HCT116 (cell line): ENCODE measurements around the gene ATF7. TPM values are rescaled to one million over a fixed set of nuclear protein-coding genes. Genes with fewer than 3 reads are reported as not detected.

Source experiments
- ATAC-seq: fragments of 200-7000 bp; cut with Tn5 transposase; 2 replicates; pipeline ENCODE4 v1.9.1; 2020; ENCODE audit warnings: mild to moderate bottlenecking, moderate library complexity
- BruUV-seq: library from RNA; stranded (reverse); fragments of 400-500 nt; replicated peaks from 2 replicates; lab custom pipeline; 2021; lab: Mats Ljungman, UMichigan
- CTCF ChIA-PET: fragments of 300-600 bp; sonication (Branson Sonifier 250); formaldehyde crosslinking; loops from one replicate; lab custom pipeline; 2021; ENCODE audit warnings: antibody characterized with exemption; lab: Charles Lee
- POLR2A ChIA-PET: fragments of 300-600, 350-600 bp; sonication (Branson Sonifier 250); formaldehyde crosslinking; loops from one replicate; lab custom pipeline; 2021; ENCODE audit warnings: antibody characterized with exemption; lab: Charles Lee
- RAD21 ChIA-PET, 2 experiments: fragments of 300-600 bp; sonication (Branson Sonifier 250); formaldehyde crosslinking; loops; one replicate each; lab custom pipeline; 2023; ENCODE audit warnings: low total read pairs in 2 of 2; ENCODE audit not compliant: uncharacterized antibody in 2 of 2, unreplicated experiment in 2 of 2, low non-redundant PET in 1 of 2; lab: Charles Lee
- DNase-seq: peaks from one replicate; pipeline ENCODE4 v3.0.0-alpha.2; 2010; ENCODE audit warnings: low read depth, low spot score
- H2AFZ ChIP-seq: fragments of 200-600 bp; shearing (Covaris generic), sonication (generic); 2 replicates; pipeline ENCODE4 v1.6.1; 2017; ENCODE audit warnings: low read depth, mixed run types, mixed read lengths, antibody characterized with exemption, low read length; ENCODE audit not compliant: poor library complexity, severe bottlenecking
- H3K27ac ChIP-seq: 2 replicates; pipeline ENCODE4 v1.5.1; 2012; ENCODE audit warnings: low read depth, low read length
- H3K27me3 ChIP-seq: fragments of 200-600 bp; sonication (generic); 2 replicates; pipeline ENCODE4 v1.6.1; 2016; ENCODE audit warnings: mixed run types, low read length, mixed read lengths; ENCODE audit not compliant: insufficient read depth
- H3K36me3 ChIP-seq, 2 experiments: fragments of 200-500 bp in 1 of 2; fragments of 200-600 bp in 1 of 2; sonication (Bioruptor generic) in 1 of 2; sonication (generic) in 1 of 2; 2 replicates each; pipeline versions ENCODE4 v1.5.1 to v1.6.1; 2014 to 2016; ENCODE audit warnings: low read length in 2 of 2, inconsistent platforms in 1 of 2, mixed read lengths in 1 of 2, mixed run types in 1 of 2; ENCODE audit not compliant: insufficient read depth in 2 of 2, control insufficient read depth in 1 of 2
- H3K4me1 ChIP-seq, 2 experiments: fragments of 200-600 bp in 1 of 2; sonication (generic) in 1 of 2; 2 replicates each; pipeline versions ENCODE4 v1.5.1 to v1.6.1; 2012 to 2017; ENCODE audit warnings: low read length in 2 of 2, inconsistent platforms in 1 of 2, mild to moderate bottlenecking in 1 of 2, mixed read lengths in 1 of 2, mixed run types in 1 of 2, moderate library complexity in 1 of 2; ENCODE audit not compliant: insufficient read depth in 2 of 2, control insufficient read depth in 1 of 2
- H3K4me2 ChIP-seq: fragments of 200-600 bp; sonication (generic); 2 replicates; pipeline ENCODE4 v1.6.1; 2017; ENCODE audit warnings: mixed run types, low read length, mixed read lengths
- H3K4me3 ChIP-seq, 2 experiments: fragments of 200-600 bp in 1 of 2; sonication (generic) in 1 of 2; replicated peaks in 1 of 2; 2 replicates each; pipeline ENCODE4 v1.5.1; 2011 to 2016; ENCODE audit warnings: low read length in 2 of 2, control low read depth in 1 of 2, low read depth in 1 of 2, mild to moderate bottlenecking in 1 of 2, mixed read lengths in 1 of 2, mixed run types in 1 of 2
- H3K79me2 ChIP-seq: fragments of 200-600 bp; sonication (generic); 2 replicates; pipeline ENCODE4 v1.6.1; 2017; ENCODE audit warnings: mild to moderate bottlenecking, mixed run types, low read length, moderate library complexity, mixed read lengths; ENCODE audit not compliant: insufficient read depth
- H3K9ac ChIP-seq: fragments of 200-600 bp; sonication (generic); 2 replicates; pipeline ENCODE4 v1.6.1; 2016; ENCODE audit warnings: low read length, mixed read lengths
- H3K9me2 ChIP-seq: fragments of 200-600 bp; sonication (generic), shearing (Covaris generic); 2 replicates; pipeline ENCODE4 v1.6.1; 2017; ENCODE audit warnings: mixed run types, mild to moderate bottlenecking, moderate library complexity; ENCODE audit not compliant: insufficient read depth
- H3K9me3 ChIP-seq, 2 experiments: fragments of 200-500 bp in 1 of 2; fragments of 200-600 bp in 1 of 2; sonication (Bioruptor generic) in 1 of 2; sonication (generic) in 1 of 2; 2 replicates each; pipeline ENCODE4 v1.6.1; 2014 to 2017; ENCODE audit warnings: low read length in 2 of 2, mixed read lengths in 2 of 2, inconsistent platforms in 1 of 2, low read depth in 1 of 2, mild to moderate bottlenecking in 1 of 2, mixed run types in 1 of 2, moderate library complexity in 1 of 2; ENCODE audit not compliant: control insufficient read depth in 1 of 2, insufficient read depth in 1 of 2
- H4K20me1 ChIP-seq: fragments of 200-600 bp; sonication (generic), shearing (Covaris generic); 2 replicates; pipeline ENCODE4 v1.6.1; 2017; ENCODE audit warnings: mixed run types, mild to moderate bottlenecking, moderate library complexity; ENCODE audit not compliant: insufficient read depth
- CBX3 ChIP-seq: IDR thresholded peaks from 2 replicates; pipeline ENCODE4 v1.6.1; 2012; ENCODE audit warnings: low read depth
- CTCF ChIP-seq, 3 experiments: fragments of 200-600 bp in 1 of 3; sonication (generic) in 1 of 3; IDR thresholded peaks in 2 of 3; conservative IDR thresholded peaks in 1 of 3; 2 replicates each; pipeline ENCODE4 v1.5.1; 2012 to 2017; ENCODE audit warnings: low read depth in 2 of 3, low read length in 2 of 3, antibody characterized with exemption in 1 of 3, borderline replicate concordance in 1 of 3, control low read depth in 1 of 3, mild to moderate bottlenecking in 1 of 3, mixed read lengths in 1 of 3, mixed run types in 1 of 3, moderate library complexity in 1 of 3; ENCODE audit not compliant: insufficient read depth in 1 of 3
- EZH2 ChIP-seq: fragments of 200-600 bp; sonication (generic); IDR thresholded peaks from 2 replicates; pipeline ENCODE4 v1.6.1; 2017; ENCODE audit warnings: antibody characterized with exemption, mixed run types
- POLR2AphosphoS5 ChIP-seq: IDR thresholded peaks from 2 replicates; pipeline ENCODE4 v1.6.1; 2011; ENCODE audit warnings: mild to moderate bottlenecking, low read depth, low read length, moderate library complexity
- RAD21 ChIP-seq: IDR thresholded peaks from 2 replicates; pipeline ENCODE4 v1.6.1; 2012; ENCODE audit warnings: low read depth, mild to moderate bottlenecking
- TCF7L2 ChIP-seq: IDR thresholded peaks from 2 replicates; pipeline ENCODE4 v1.7.0; 2011; ENCODE audit warnings: borderline replicate concordance, inconsistent platforms; ENCODE audit not compliant: insufficient read depth, insufficient read length; ENCODE audit errors: extremely low read depth
- YY1 ChIP-seq: IDR thresholded peaks from 2 replicates; pipeline ENCODE4 v1.6.1; 2011; ENCODE audit warnings: low read length, low read depth, moderate library complexity, mild to moderate bottlenecking; ENCODE audit not compliant: insufficient replicate concordance; ENCODE audit errors: extremely low read depth
- ZNF274 ChIP-seq: fragments of 200-500 bp; sonication (Bioruptor generic); IDR thresholded peaks from 2 replicates; pipeline ENCODE4 v1.6.1; 2014; ENCODE audit warnings: mild to moderate bottlenecking, low read depth, low read length, inconsistent platforms
- intact Hi-C: fragments of 100-400 bp; cut with micrococcal nuclease; formaldehyde crosslinking; loops from 2 replicates; pipeline ENCODE4 v1.10.0; 2022
- total RNA-seq: library from RNA; stranded (reverse); gene quantifications from one replicate; pipeline ENCODE4 v1.2.1, GENCODE V29; 2021; ENCODE audit not compliant: unreplicated experiment

ATF7 gene
- total RNA-seq, 1 experiment from 2014 or later, result 24.0 TPM

DNA sequence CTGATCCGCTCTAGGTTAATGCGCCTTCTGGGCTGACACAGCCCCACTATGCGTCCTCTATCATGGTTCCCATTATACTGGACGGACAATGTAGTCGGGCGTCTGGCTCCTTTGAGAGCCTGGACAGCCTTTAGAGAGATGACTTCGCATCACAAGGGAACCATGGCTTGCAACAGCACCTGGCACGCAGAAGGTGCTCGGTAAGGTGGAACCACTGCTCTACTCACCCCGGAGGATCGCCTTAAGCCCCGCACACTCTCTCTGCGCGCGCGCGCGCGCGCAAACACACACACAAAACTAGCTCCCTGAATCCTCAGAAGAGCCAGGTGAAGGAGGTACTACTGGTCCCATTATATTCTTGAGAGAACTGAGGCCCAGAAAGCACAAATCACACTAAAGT, 134.0 kb downstream of the ATF7 start (continued):
- no peak for TF ChIP-seq RAD21
- no peak for TF ChIP-seq EZH2
- TF ChIP-seq TCF7L2, result no peak
- no peak for TF ChIP-seq ZNF274
- no peak for TF ChIP-seq YY1
- TF ChIP-seq CTCF (IDR thresholded peaks at IDR 0.05 in 2 of 3, conservative IDR thresholded peaks at IDR 0.05 in 1 of 3; ENCODE audit: borderline replicate concordance in 1 of 3, insufficient read depth in 1 of 3, low read depth in 2 of 3, low read length in 2 of 3), result no peak

DNA sequence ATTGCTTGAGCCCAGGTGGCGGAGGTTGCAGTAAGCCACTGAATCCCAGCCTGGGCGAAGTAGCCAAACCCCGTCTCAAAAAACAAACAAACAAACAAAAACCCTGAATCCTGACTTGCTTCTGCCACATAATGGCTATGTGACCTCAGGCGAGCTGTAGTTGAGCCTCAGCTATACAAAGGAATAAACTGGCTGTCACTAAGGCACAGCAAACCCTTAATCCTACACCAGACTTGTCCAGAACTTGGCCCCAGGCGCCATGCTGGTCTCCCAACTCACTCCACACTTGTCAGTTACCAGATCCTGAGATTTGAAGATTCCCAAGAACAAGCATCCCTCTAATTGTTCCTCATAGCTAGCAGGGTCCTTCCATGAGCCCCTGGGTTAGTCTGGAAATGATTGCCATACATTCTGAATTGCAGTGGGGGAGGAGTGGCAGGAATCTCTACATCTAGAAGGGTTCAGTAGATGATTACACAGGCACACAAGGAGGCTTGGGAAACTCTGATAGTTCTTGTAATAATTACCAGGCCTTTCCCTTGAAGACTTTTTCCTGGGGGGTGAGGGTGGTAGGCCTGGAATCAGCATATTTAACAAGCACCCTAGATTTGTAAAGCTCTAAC, 136.8 kb downstream of the ATF7 start:
- TF ChIP-seq POLR2AphosphoS5 (0 out of 2 replicates have a peak, but pooled peaks have one; percentile 12), CBX3 (no peak)
- Histone ChIP-seq H3K9me3 (no peaks in the 10 kb centered on the region), H3K9ac (no peak overlapping the region), H3K9me2 (no peaks in the 10 kb centered on the region), H3K27me3 (no peaks in the 10 kb centered on the region), H3K27ac (no peak overlapping the region), H3K4me3 (no peak overlapping the region), H3K4me1 (peaks cover 10 to 19% of the 10 kb centered on the region in 2 experiments; a peak in 3 of 4 replicates), H4K20me1 (no peaks in the 10 kb centered on the region; the same call in 1 of the 2 replicates), H3K4me2 (no peak overlapping the region), H2AFZ (no peak overlapping the region), H3K36me3 (peaks cover 9 to 14% of the 10 kb centered on the region in 2 experiments; a peak in 3 of 4 replicates), H3K79me2 (no peaks in the 10 kb centered on the region)
- intact Hi-C loops, result no loop called here
- ChIA-PET CTCF (interaction anchor here (1.3 kb wide), 1 partner anchor 15 kb away, joined by 3 read pairs; no protein-coding TSS in a partner anchor), POLR2A (no interaction called here), RAD21 (no interaction called here)
- ATAC-seq, result no peak
- no peak for DNase-seq
- no TSS peak for BruUV-seq
